Breast epithelium (tissue), 3 donors: Measurements from ENCODE around the gene TNIP1.

ENCODE experiments used
- CTCF ChIP-seq, 3 donors: fragments of 450-650 bp; IDR thresholded peaks; one replicate each; pipeline ENCODE4 v1.5.1; 2016 to 2017; ENCODE audit warnings: antibody characterized with exemption in 3 of 3, mild to moderate bottlenecking in 3 of 3, moderate library complexity in 3 of 3
- POLR2A ChIP-seq: fragments of 450-650 bp; IDR thresholded peaks from one replicate; pipeline ENCODE4 v1.6.1; 2016; ENCODE audit warnings: antibody characterized with exemption, mild to moderate bottlenecking, moderate library complexity

- TF ChIP-seq CTCF (IDR thresholded peaks at IDR 0.05), result no peak
- TF ChIP-seq POLR2A, result no peak
Observed at GRCh38 chr5:151121665-151122064, 40.8 kb upstream of the TNIP1 start.
